ENCODE results near the gene OPHN1. TPM values are rescaled to one million over a fixed set of nuclear protein-coding genes. Genes with fewer than 3 reads are reported as not detected.

OPHN1 gene
- total RNA-seq, 1 experiment from 2014 or later, result 4.4 TPM

DNA sequence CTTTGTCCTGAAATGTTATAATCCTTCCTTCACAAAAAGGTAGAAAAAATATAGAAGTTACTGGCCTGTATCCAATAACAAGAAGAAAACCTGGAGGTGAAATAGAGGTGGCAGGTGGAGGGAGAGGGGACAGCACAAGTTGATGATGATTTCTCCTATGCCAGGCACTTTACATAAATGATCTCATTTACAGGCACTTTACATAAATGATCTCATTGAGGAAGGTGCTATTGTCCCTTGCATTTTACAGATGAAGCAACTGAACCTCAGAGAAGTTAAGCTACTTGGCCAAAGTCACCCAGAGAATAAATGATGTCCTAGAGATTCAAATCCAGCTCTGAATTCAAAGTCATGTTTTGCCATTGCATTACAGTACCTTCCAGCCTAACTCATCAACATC lies 7.1 kb upstream of the OPHN1 start (continued):
- TF ChIP-seq, protein P1, sequence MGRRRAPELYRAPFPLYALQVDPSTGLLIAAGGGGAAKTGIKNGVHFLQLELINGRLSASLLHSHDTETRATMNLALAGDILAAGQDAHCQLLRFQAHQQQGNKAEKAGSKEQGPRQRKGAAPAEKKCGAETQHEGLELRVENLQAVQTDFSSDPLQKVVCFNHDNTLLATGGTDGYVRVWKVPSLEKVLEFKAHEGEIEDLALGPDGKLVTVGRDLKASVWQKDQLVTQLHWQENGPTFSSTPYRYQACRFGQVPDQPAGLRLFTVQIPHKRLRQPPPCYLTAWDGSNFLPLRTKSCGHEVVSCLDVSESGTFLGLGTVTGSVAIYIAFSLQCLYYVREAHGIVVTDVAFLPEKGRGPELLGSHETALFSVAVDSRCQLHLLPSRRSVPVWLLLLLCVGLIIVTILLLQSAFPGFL (CRISPR knock-in tag; IDR thresholded peaks at IDR 0.05; ENCODE audit: borderline replicate concordance), result no peak
- TF ChIP-seq JAZF1 (CRISPR knock-in tag; IDR thresholded peaks at IDR 0.05), result no peak
- TF ChIP-seq, protein P2, sequence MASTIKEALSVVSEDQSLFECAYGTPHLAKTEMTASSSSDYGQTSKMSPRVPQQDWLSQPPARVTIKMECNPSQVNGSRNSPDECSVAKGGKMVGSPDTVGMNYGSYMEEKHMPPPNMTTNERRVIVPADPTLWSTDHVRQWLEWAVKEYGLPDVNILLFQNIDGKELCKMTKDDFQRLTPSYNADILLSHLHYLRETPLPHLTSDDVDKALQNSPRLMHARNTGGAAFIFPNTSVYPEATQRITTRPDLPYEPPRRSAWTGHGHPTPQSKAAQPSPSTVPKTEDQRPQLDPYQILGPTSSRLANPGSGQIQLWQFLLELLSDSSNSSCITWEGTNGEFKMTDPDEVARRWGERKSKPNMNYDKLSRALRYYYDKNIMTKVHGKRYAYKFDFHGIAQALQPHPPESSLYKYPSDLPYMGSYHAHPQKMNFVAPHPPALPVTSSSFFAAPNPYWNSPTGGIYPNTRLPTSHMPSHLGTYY (CRISPR knock-in tag; IDR thresholded peaks at IDR 0.05), result no peak

DNA sequence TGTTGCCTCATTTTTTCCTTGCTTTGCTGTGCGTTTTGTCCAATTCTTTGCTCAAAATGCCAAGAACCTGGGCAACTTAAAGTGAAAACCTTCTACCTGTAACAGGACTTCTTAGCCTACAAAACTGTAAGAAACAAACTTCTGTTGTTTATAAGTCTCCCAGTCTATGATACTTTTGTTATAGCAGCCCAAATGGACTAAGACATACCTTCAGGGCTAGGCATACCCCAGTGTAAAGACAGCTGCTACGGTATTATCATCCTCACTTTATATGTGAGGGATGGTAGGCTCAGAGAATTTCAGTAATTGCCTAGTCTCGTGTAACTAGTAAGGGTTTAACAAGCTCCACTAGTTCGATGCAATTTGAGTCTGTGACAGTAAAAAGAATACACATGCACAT lies 6.0 kb upstream of the OPHN1 start:
- H3K27me3 Mint-ChIP-seq (ENCODE audit: low read depth), result no peaks in the 10 kb centered on the region
- no peaks in the 10 kb centered on the region for H3K9me3 Mint-ChIP-seq
- no peak for DNase-seq (ENCODE audit: low spot score)
- no peak overlapping the region for H3K4me3 Mint-ChIP-seq
- H3K4me1 Mint-ChIP-seq, result peaks cover 6% of the 10 kb centered on the region
- no peak overlapping the region for H3K27ac Mint-ChIP-seq
- no peaks in the 10 kb centered on the region for H3K36me3 Mint-ChIP-seq
- POLR2A ChIA-PET, result no interaction called here
- no peak for ATAC-seq
- CTCF ChIA-PET, result no interaction called here
- TF ChIP-seq ZNF232 (CRISPR knock-in tag; IDR thresholded peaks at IDR 0.05), result no peak
- TF ChIP-seq, protein P3, sequence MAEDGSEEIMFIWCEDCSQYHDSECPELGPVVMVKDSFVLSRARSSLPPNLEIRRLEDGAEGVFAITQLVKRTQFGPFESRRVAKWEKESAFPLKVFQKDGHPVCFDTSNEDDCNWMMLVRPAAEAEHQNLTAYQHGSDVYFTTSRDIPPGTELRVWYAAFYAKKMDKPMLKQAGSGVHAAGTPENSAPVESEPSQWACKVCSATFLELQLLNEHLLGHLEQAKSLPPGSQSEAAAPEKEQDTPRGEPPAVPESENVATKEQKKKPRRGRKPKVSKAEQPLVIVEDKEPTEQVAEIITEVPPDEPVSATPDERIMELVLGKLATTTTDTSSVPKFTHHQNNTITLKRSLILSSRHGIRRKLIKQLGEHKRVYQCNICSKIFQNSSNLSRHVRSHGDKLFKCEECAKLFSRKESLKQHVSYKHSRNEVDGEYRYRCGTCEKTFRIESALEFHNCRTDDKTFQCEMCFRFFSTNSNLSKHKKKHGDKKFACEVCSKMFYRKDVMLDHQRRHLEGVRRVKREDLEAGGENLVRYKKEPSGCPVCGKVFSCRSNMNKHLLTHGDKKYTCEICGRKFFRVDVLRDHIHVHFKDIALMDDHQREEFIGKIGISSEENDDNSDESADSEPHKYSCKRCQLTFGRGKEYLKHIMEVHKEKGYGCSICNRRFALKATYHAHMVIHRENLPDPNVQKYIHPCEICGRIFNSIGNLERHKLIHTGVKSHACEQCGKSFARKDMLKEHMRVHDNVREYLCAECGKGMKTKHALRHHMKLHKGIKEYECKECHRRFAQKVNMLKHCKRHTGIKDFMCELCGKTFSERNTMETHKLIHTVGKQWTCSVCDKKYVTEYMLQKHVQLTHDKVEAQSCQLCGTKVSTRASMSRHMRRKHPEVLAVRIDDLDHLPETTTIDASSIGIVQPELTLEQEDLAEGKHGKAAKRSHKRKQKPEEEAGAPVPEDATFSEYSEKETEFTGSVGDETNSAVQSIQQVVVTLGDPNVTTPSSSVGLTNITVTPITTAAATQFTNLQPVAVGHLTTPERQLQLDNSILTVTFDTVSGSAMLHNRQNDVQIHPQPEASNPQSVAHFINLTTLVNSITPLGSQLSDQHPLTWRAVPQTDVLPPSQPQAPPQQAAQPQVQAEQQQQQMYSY (CRISPR knock-in tag; IDR thresholded peaks at IDR 0.05), result no peak
- TF ChIP-seq, protein P4, sequence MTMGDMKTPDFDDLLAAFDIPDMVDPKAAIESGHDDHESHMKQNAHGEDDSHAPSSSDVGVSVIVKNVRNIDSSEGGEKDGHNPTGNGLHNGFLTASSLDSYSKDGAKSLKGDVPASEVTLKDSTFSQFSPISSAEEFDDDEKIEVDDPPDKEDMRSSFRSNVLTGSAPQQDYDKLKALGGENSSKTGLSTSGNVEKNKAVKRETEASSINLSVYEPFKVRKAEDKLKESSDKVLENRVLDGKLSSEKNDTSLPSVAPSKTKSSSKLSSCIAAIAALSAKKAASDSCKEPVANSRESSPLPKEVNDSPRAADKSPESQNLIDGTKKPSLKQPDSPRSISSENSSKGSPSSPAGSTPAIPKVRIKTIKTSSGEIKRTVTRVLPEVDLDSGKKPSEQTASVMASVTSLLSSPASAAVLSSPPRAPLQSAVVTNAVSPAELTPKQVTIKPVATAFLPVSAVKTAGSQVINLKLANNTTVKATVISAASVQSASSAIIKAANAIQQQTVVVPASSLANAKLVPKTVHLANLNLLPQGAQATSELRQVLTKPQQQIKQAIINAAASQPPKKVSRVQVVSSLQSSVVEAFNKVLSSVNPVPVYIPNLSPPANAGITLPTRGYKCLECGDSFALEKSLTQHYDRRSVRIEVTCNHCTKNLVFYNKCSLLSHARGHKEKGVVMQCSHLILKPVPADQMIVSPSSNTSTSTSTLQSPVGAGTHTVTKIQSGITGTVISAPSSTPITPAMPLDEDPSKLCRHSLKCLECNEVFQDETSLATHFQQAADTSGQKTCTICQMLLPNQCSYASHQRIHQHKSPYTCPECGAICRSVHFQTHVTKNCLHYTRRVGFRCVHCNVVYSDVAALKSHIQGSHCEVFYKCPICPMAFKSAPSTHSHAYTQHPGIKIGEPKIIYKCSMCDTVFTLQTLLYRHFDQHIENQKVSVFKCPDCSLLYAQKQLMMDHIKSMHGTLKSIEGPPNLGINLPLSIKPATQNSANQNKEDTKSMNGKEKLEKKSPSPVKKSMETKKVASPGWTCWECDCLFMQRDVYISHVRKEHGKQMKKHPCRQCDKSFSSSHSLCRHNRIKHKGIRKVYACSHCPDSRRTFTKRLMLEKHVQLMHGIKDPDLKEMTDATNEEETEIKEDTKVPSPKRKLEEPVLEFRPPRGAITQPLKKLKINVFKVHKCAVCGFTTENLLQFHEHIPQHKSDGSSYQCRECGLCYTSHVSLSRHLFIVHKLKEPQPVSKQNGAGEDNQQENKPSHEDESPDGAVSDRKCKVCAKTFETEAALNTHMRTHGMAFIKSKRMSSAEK (CRISPR knock-in tag; IDR thresholded peaks at IDR 0.05; ENCODE audit: borderline replicate concordance), result no peak
- TF ChIP-seq, protein P5, sequence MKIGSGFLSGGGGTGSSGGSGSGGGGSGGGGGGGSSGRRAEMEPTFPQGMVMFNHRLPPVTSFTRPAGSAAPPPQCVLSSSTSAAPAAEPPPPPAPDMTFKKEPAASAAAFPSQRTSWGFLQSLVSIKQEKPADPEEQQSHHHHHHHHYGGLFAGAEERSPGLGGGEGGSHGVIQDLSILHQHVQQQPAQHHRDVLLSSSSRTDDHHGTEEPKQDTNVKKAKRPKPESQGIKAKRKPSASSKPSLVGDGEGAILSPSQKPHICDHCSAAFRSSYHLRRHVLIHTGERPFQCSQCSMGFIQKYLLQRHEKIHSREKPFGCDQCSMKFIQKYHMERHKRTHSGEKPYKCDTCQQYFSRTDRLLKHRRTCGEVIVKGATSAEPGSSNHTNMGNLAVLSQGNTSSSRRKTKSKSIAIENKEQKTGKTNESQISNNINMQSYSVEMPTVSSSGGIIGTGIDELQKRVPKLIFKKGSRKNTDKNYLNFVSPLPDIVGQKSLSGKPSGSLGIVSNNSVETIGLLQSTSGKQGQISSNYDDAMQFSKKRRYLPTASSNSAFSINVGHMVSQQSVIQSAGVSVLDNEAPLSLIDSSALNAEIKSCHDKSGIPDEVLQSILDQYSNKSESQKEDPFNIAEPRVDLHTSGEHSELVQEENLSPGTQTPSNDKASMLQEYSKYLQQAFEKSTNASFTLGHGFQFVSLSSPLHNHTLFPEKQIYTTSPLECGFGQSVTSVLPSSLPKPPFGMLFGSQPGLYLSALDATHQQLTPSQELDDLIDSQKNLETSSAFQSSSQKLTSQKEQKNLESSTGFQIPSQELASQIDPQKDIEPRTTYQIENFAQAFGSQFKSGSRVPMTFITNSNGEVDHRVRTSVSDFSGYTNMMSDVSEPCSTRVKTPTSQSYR (CRISPR knock-in tag; IDR thresholded peaks at IDR 0.05), result no peak
- TF ChIP-seq, protein P6, sequence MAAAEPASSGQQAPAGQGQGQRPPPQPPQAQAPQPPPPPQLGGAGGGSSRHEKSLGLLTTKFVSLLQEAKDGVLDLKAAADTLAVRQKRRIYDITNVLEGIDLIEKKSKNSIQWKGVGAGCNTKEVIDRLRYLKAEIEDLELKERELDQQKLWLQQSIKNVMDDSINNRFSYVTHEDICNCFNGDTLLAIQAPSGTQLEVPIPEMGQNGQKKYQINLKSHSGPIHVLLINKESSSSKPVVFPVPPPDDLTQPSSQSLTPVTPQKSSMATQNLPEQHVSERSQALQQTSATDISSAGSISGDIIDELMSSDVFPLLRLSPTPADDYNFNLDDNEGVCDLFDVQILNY (CRISPR knock-in tag; IDR thresholded peaks at IDR 0.05), result no peak
- TF ChIP-seq, protein P7, sequence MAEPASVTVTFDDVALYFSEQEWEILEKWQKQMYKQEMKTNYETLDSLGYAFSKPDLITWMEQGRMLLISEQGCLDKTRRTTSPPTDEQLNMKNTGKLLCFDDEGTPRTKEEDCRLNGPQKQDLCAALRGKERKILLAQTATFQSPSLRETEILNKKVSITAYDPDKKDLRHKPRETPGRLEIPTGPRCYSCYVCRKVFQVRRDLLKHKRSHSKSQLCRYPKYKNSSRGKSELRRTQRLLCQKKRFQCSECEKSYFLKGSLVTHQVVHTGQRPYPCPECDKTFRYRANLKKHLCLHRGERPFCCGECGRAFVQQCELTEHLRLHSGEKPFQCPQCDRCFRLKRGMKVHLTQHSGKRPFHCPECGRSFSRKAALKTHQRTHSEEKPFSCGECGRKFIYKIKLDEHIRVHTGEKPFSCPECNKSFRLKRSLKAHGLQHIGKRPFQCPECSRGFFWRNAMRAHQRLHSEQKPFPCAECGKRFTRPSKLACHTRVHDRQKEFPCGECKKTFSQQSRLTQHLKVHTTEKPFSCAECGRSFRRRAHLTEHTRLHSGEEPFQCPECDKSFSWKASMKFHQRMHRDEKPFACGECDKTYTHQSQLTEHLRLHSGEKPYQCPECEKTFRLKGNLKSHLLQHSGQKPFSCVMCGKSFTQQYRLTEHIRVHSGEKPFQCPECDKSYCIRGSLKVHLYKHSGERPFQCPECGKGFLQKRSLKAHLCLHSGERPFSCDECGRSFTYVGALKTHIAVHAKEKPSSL (CRISPR knock-in tag; conservative IDR thresholded peaks at IDR 0.05), result no peak
- TF ChIP-seq, protein P8, sequence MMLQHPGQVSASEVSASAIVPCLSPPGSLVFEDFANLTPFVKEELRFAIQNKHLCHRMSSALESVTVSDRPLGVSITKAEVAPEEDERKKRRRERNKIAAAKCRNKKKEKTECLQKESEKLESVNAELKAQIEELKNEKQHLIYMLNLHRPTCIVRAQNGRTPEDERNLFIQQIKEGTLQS (CRISPR knock-in tag; conservative IDR thresholded peaks at IDR 0.05), result no peak
- TF ChIP-seq JAZF1 (CRISPR knock-in tag; IDR thresholded peaks at IDR 0.05), result no peak
- no peak for TF ChIP-seq ATF1 (CRISPR knock-in tag; IDR thresholded peaks at IDR 0.05)
- no peak for TF ChIP-seq NFATC4 (CRISPR knock-in tag; IDR thresholded peaks at IDR 0.05)
- no peak for TF ChIP-seq NR3C1 (CRISPR knock-in tag; conservative IDR thresholded peaks at IDR 0.05; ENCODE audit: low read depth)
- TF ChIP-seq, protein P9, sequence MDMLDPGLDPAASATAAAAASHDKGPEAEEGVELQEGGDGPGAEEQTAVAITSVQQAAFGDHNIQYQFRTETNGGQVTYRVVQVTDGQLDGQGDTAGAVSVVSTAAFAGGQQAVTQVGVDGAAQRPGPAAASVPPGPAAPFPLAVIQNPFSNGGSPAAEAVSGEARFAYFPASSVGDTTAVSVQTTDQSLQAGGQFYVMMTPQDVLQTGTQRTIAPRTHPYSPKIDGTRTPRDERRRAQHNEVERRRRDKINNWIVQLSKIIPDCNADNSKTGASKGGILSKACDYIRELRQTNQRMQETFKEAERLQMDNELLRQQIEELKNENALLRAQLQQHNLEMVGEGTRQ (CRISPR knock-in tag; IDR thresholded peaks at IDR 0.05), result no peak
- TF ChIP-seq NFYB (CRISPR knock-in tag; conservative IDR thresholded peaks at IDR 0.05; ENCODE audit: low read depth), result no peak
- TF ChIP-seq, protein P10, sequence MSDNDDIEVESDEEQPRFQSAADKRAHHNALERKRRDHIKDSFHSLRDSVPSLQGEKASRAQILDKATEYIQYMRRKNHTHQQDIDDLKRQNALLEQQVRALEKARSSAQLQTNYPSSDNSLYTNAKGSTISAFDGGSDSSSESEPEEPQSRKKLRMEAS (CRISPR knock-in tag; IDR thresholded peaks at IDR 0.05), result no peak
